OCI-LY1 (cell line): Measurements from ENCODE around the gene PTPRN2.

Source experiments
- CTCF ChIP-seq: fragments of 200-600 bp; sonication (generic), shearing (Covaris generic); IDR thresholded peaks from 2 replicates; pipeline ENCODE4 v1.5.1; 2017; ENCODE audit warnings: mild to moderate bottlenecking, antibody characterized with exemption, low read length, moderate library complexity, mixed read lengths
- EZH2 ChIP-seq: fragments of 200-600 bp; sonication (generic), shearing (Covaris generic); IDR thresholded peaks from 2 replicates; pipeline ENCODE4 v1.8.0; 2017; ENCODE audit warnings: borderline replicate concordance, mixed run types, mild to moderate bottlenecking, antibody characterized with exemption, low read length, moderate library complexity, mixed read lengths

- TF ChIP-seq EZH2 = no peak
- TF ChIP-seq CTCF = no peak
These were observed 198.7 kb downstream of the PTPRN2 start for GRCh38 chr7:158388928-158389327.
